Mucosa of descending colon (tissue), 3 donors: ENCODE results near the gene CD300LD. TPM values are rescaled to one million over a fixed set of nuclear protein-coding genes. Genes with fewer than 3 reads are reported as not detected.
"Not testable (repeated sequence)": the region's sequence is repeated elsewhere in the genome, so short reads cannot be mapped to it uniquely, and the experiment has no call there.

Source experiments
- ATAC-seq: fragments of 200-7000 bp; cut with Tn5 transposase; one replicate; pipeline ENCODE4 v1.9.1; 2020; ENCODE audit warnings: mild to moderate bottlenecking, moderate library complexity
- DNase-seq, 3 donors: peaks; one replicate each; pipeline ENCODE4 v3.0.0-alpha.2; 2020
- H3K36me3 ChIP-seq: fragments of 200-600 bp; one replicate; pipeline ENCODE4 v1.8.0; 2021; ENCODE audit warnings: low read depth, mild to moderate bottlenecking
- H3K4me1 ChIP-seq: fragments of 200-600 bp; one replicate; pipeline ENCODE4 v1.8.0; 2021; ENCODE audit warnings: low read depth, mild to moderate bottlenecking
- H3K4me3 ChIP-seq: fragments of 200-600 bp; one replicate; pipeline ENCODE4 v1.8.0; 2021; ENCODE audit warnings: mild to moderate bottlenecking
- H3K9me3 ChIP-seq: fragments of 200-600 bp; one replicate; pipeline ENCODE4 v1.8.0; 2021; ENCODE audit warnings: mild to moderate bottlenecking
- CTCF ChIP-seq: fragments of 200-600 bp; IDR thresholded peaks from one replicate; pipeline ENCODE4 v1.8.0; 2022; ENCODE audit warnings: antibody characterized with exemption, mild to moderate bottlenecking
- intact Hi-C, 2 donors: fragments of 100-400 bp; cut with DNase I in 1 of 2; cut with micrococcal nuclease in 1 of 2; formaldehyde crosslinking; loops; one replicate each; pipeline versions ENCODE4 v1.11.0 to v1.11.1; 2022; cut with DNase I, micrococcal nuclease
- total RNA-seq, 3 donors: library from RNA; stranded (reverse); fragmentation: NEBNext Ultra II Directional in 2 of 3; extraction: Animal tissue kit (Norgen Biotek cat#: 25700) in 2 of 3; gene quantifications; one replicate each; pipeline versions ENCODE4 v1.2.1 to v1.2.4, GENCODE V29; 2021 to 2023
- donor health status: DM: no; HTN: no; CAD: no; lungs with moderate emphysema.
- donor health status: DM: no; HTN: no; CAD: no.
- donor health status: DM: no; HTN: yes; CAD: no.

The CD300LD gene
- total RNA-seq, 3 donors from 2014 or later, result not detected

GRCh38 chr17:74561586-74561985 is 30.5 kb downstream of the CD300LD start:
- ATAC-seq, result no peak
- Histone ChIP-seq H3K4me1 (no peaks in the 10 kb centered on the region), H3K36me3 (no peaks in the 10 kb centered on the region), H3K4me3 (no peak overlapping the region), H3K9me3 (no peaks in the 10 kb centered on the region)
- DNase-seq, result no peak
- no peak for TF ChIP-seq CTCF
- intact Hi-C loops, result no loop called here

- Histone ChIP-seq H3K4me1 (no peaks in the 10 kb centered on the region), H3K36me3 (no peaks in the 10 kb centered on the region), H3K9me3 (no peaks in the 10 kb centered on the region), H3K4me3 (no peak overlapping the region)
- no peak for TF ChIP-seq CTCF
- DNase-seq (no peak), ATAC-seq (no peak)
- intact Hi-C loops, result no loop called here
These were observed 33.1 kb downstream of the CD300LD start for GRCh38 chr17:74558882-74559519.

- H3K4me1 ChIP-seq, DNase-seq, ATAC-seq, H3K4me3 ChIP-seq, intact Hi-C loops, H3K9me3 ChIP-seq, H3K36me3 ChIP-seq: not testable (repeated sequence)
These were observed 33.7 kb downstream of the CD300LD start for GRCh38 chr17:74558402-74558801.

GRCh38 chr17:74555427-74555940 is 36.6 kb downstream of the CD300LD start:
- no peak for TF ChIP-seq CTCF
- no peaks in the 10 kb centered on the region for H3K4me1 ChIP-seq
- intact Hi-C loops, result no loop called here
- H3K36me3 ChIP-seq, result no peaks in the 10 kb centered on the region
- H3K4me3 ChIP-seq, result no peak overlapping the region
- DNase-seq, result no peak
- ATAC-seq, result no peak
- no peaks in the 10 kb centered on the region for H3K9me3 ChIP-seq

- no peaks in the 10 kb centered on the region for H3K9me3 ChIP-seq
- no peaks in the 10 kb centered on the region for H3K4me1 ChIP-seq
- no peak for ATAC-seq
- no peak overlapping the region for H3K4me3 ChIP-seq
- no peak for DNase-seq
- TF ChIP-seq CTCF, result no peak
- H3K36me3 ChIP-seq, result no peaks in the 10 kb centered on the region
- intact Hi-C loops, result no loop called here
These were observed 37.2 kb downstream of the CD300LD start for GRCh38 chr17:74554909-74555308.

- ATAC-seq (no peak), DNase-seq (no peak)
- Histone ChIP-seq H3K4me1 (no peaks in the 10 kb centered on the region), H3K9me3 (no peaks in the 10 kb centered on the region), H3K36me3 (no peaks in the 10 kb centered on the region), H3K4me3 (no peak overlapping the region)
- intact Hi-C loops, result no loop called here
- no peak for TF ChIP-seq CTCF
These were observed 40.0 kb downstream of the CD300LD start for GRCh38 chr17:74552037-74552436.
